ENCODE measurements around the gene KDM3B. TPM values are rescaled to one million over a fixed set of nuclear protein-coding genes. Genes with fewer than 3 reads are reported as not detected.

KDM3B gene
- total and polyA plus RNA-seq, 2 of the 8 experiments (the other 6 are each of a cell fraction or from before 2014, with no cell fraction given) = 27.1 to 78.1 TPM

DNA sequence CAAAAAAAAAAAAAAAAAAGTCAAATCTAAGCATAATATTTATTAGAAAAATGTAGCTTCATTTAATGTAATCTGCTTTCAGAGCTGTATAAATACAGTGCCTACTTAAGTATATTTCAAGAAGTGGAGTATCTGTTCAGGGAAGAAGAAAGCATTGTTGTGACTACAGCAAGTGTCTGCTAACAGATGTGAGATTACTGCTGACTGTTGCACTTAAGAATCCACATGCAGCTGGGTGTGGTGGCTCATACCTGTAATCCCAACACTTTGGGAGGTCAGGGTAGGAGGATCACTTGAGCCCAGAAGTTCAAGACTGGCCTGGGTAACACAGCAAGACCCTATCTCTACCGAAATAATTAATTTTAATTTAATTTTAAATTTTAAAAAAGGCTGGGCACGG, 19.0 kb downstream of the KDM3B start (continued):
- TF ChIP-seq PHF8 (conservative IDR thresholded peaks at IDR 0.05; ENCODE audit: low read depth, low read length) (no peak), CHD7 (IDR thresholded peaks at IDR 0.05; ENCODE audit: insufficient replicate concordance, low read length) (no peak), GTF2F1 (IDR thresholded peaks at IDR 0.05; ENCODE audit: borderline replicate concordance, low read depth, low read length) (no peak)

Measured in H1 (cell line).